Iris pigment epithelial cell (primary cell): ENCODE results near the gene MTG2.
"Not testable (repeated sequence)": the region's sequence is repeated elsewhere in the genome, so short reads cannot be mapped to it uniquely, and the experiment has no call there.

Experiments used
- DNase-seq: peaks from one replicate; pipeline ENCODE4 v3.0.0-alpha.2; 2011; ENCODE audit warnings: low read depth

Gene MTG2

DNA sequence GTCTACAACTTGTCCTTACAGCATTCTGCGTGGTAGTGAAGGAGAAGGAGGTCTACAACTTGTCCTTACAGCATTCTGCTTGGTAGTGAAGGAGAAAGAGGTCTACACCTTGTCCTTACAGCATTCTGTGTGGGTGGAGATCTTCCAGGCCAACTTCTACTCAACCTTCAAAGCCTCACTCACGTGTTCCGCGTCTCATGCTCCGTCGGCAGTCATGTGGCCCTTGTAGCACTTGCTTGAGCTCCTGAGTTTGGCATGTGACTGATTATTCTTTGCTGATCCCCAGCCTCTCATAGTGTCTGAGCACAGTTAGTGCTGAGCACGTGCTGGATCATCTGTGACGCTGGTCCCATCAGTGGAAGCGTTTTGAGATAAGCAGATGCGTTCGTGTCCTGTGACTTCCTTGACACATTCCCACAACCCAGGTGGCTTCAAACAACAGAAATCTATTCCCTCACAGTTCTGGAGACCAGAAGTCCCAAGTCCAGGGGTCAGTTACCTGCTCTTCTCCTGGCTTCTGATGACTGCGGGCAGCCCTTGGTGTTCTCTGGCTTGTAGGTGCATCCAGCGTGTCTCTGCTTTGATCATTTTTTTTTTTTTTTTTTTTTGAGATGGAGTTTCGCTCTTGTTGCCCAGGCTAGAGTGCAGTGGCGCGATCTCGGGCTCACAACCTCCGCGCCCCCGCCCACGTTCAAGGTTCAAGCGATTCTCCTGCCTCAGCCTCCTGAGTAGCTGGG is 36.6 kb upstream of the MTG2 start:
- DNase-seq, result no peak

DNA sequence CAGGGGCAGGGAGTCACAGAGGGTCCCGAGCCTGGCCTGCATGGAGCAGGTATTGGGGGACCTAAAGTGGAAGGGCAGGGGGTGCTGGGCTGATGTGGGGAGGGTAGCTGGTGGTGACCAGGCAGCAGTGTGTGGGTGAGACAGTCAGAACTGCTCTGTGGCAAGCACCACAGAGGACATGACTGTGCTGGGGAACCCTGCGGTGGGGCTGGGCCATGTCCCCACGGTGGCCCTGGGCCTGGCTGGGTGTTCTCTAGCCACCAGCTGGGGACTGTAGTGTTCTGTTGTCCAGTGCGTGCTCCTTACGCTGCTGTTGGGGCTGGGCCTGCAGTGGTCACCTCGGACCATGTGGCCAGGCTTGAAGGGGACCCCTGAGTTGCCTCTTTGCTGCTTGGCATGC is 35.7 kb upstream of the MTG2 start:
- no peak for DNase-seq

DNA sequence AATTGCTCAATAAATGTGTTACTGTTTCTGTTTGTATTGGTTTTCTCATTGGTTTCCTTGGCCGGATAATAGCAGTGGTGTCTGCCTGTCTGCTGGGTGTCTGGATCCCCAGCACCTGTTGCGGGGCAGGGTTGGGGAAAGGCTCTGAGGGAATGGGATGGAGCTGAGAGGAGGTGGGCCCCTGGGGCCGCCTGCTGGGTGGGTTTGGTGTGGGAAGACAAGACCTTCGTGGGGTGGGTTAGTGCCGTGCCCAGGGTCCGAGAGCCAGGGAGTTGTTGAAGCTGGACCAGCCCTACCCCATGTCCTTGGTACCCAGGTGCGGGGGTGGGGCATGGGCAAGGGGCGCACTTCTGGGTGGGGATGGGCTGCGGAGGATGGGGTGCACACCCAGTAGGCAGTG is 35.3 kb upstream of the MTG2 start:
- no peak for DNase-seq

DNA sequence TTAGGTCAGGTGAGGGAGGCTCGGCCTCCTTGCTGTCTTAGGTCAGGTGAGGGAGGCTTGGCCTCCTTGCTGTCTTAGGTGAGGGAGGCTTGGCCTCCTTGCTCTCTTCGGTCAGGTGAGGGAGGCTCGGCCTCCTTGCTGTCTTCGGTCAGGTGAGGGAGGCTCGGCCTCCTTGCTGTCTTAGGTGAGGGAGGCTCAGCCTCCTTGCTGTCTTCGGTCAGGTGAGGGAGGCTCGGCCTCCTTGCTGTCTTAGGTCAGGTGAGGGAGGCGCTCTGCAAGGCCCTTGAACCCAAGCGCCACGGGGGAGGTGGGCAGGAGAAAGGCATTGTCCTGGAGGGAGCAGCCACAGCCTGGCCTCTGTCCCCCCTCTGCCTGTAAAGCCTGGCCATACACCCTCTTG is 34.4 kb upstream of the MTG2 start:
- DNase-seq, result not testable (repeated sequence)

DNA sequence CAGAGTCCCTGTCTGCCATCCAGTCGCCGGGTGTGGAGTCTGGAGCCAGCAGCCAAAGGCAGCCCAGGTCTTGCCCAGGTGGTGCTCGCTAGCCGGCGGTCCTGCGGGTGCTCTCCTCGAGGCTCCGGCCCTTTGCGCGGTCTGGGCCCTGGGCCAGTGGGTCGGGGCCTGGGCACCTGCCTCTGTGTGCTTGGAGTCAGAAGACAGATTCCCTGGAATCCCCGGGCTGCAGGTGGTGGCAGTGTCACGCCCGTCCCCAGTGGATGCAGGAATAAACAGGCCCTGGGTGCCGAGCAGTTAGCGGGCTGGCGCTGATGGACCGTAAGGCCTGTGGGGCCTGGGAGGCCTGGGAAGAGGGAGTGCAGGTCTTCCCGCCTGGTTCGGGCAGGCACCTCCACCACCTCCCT is 33.9 kb upstream of the MTG2 start:
- no peak for DNase-seq

DNA sequence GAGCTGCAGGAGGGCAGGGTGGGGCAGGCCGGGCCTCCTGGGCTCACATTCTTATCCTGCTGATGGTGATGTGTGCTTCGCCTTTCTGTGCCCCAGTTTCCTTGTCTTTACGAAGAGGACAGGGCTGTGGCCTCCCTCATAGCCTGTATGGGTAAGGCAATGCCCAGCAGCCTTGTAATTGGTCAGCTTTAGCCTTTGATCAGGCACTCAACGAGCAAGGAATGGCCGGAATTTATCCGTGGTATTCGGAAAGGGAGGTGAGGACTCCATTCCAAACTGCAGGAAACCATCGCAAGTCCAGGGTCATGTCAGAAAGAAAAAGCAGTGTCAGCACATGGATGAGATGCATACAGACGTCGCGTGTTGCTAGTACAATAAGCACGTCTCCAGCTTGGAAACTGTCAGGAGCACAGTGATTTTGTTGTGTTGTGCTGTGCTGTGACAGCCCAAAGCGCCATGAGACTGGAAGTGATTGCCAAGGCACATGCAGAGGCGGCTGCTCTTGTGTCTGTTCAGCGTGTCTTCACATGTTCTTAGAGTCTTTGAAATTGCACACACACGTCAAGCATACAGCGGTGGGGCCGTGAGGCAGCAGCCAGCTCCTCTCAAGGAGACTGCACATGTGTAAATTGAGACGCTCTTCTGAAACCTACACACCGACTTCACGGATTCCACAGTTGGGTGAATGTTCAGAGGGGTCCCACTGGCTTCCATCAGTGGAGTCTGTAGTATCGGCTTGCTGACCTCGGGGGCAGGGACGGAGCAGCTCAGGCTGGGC is 33.1 kb upstream of the MTG2 start:
- DNase-seq, result peak; percentile 33

DNA sequence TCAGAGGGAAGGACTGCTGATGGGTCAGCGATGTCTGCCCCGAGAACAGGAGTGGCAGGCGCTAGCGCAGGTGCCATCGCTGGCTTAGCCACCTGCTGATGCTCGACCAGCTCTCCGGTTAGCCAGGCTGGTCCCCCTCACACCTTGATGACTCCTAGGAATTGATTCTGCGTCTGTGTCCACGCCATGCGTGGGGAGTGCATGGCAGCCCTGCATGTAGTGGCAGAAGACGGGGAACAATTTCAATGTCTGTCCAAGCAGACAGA is 32.6 kb upstream of the MTG2 start:
- DNase-seq, result no peak

DNA sequence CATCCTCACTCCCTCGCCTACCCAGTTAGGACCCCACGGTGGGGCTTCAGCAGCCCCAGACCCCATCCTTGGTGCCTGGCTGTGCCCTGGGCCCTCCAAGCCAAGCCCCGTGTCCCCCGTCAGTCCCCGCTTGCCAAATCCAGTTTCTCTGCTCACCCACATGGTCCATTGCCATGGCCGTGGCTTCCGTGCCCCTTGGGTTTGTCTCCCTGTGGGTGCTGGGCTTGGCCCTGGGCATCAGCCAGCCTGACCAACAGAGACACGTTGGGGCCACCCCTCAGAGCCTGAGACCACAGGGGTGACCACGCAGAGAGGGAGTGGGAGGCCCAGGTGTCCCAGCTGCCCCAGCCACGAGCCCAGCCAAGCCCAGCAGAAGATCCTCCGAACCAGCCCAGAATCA is 31.6 kb upstream of the MTG2 start:
- no peak for DNase-seq

- no peak for DNase-seq
These were observed 30.9 kb upstream of the MTG2 start for GRCh38 chr20:62151835-62152364.

DNA sequence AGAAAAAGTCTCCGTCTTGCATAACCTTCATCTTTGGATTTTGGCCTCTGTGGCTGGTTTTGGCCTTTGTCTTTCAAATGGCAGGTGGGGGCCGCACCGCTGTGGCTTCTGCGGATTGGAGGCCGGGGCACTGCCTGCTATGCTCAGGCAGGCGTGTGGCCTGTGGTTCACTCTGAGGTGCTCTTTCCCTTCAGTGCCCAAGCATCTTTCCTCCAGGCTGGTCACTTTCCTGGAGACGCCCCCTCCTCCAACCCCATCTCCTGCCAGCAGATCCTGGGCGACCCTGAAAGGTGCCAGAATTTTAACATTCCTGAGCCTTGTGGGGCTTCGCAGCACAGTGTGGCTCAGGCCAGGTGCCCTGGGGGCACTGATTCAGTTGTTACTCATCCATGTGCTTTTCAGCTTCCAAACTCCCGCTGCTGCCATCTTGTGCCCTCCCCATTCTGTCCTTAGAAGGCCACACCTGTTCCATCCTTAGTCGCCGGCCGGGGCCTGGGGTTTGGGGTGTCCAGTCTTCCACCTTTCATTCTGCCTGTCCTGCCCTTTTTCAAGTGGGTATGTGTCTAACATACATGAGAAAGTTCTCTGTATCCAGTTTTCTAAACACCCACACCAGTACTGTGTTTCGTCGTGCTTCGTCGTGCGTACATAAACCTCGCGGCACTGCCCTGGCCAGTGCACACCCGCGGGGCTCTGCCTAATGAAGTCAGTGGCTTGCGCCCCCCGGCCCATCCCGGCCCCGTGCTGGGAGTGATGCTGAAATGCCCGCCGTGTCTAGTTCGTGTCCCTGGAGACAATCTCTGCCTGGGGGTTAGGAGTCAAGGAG is 27.2 kb upstream of the MTG2 start:
- DNase-seq, result no peak

- no peak for DNase-seq
These were observed 26.6 kb upstream of the MTG2 start for GRCh38 chr20:62156254-62156556.

- peak; percentile 36 for DNase-seq
These were observed 26.0 kb upstream of the MTG2 start for GRCh38 chr20:62156592-62157386.

GRCh38 chr20:62157387-62158087 is 25.3 kb upstream of the MTG2 start:
- DNase-seq, result no peak

GRCh38 chr20:62158088-62158400 is 24.8 kb upstream of the MTG2 start:
- no peak for DNase-seq

DNA sequence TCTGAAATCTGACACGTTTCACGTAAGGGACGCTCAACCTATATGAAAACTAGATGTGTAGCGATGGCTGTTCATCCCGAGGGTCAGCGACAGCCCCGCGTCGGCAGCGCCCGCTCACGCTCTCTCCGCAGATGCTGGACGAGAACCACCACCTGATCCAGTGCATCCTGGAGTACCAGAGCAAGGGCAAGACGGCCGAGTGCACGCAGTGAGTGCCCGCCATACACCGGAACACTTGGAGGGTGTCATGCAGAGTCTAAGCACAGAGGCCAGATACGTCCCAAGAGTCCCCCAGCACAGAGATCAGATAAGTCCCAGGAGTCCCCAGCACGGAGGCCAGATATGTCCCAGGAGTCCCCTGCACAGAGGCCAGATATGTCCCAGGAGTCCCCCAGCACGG is 24.3 kb upstream of the MTG2 start:
- no peak for DNase-seq

- no peak for DNase-seq
These were observed 23.8 kb upstream of the MTG2 start for GRCh38 chr20:62159052-62159451.

GRCh38 chr20:62159839-62160238 is 23.0 kb upstream of the MTG2 start:
- DNase-seq, result peak; percentile 16

- DNase-seq, result no peak
These were observed 22.6 kb upstream of the MTG2 start for GRCh38 chr20:62160253-62160652.

DNA sequence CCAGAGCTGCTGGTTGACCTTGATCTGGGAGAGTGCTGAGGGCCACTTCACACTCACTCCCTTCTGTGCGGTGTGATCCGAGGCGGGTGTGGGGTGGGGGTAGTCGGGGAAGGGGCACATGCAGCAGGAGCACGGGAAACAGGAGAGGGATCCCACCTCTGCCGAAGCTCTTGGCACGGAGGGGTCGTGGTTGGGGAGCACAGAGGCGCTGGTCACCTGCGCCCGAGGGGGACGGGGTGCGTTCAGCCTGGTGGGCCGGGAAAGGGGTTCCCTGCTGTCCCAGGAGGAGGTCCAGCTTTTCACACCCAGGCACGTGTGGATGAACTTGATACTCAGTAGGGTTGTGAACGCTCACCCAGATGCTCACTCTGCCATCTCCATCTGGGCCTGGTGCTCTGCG is 22.0 kb upstream of the MTG2 start:
- no peak for DNase-seq

DNA sequence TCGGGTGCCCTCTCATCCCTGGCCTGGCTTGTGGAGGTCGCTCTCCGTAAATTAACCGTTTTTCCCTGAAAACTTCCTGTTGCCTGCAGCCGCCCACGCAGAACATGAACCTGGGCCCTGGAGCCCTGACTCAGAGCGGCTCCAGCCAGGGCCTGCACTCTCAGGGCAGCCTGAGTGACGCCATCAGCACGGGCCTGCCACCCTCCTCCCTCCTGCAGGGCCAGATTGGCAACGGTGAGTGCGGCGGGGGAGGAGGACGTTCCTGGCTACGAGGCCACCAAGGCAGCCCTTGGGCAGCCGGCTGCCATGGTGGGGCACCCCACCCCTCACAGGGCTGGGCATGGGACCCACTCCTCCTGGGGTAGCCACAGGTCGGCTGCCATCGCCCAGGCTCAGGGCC is 21.5 kb upstream of the MTG2 start:
- DNase-seq, result peak; percentile 91

- no peak for DNase-seq
These were observed 19.9 kb upstream of the MTG2 start for GRCh38 chr20:62162765-62163484.
